Measurements from ENCODE around the gene GNG7.
"Not testable (repeated sequence)": the region's sequence is repeated elsewhere in the genome, so short reads cannot be mapped to it uniquely, and the experiment has no call there.

The GNG7 gene

DNA sequence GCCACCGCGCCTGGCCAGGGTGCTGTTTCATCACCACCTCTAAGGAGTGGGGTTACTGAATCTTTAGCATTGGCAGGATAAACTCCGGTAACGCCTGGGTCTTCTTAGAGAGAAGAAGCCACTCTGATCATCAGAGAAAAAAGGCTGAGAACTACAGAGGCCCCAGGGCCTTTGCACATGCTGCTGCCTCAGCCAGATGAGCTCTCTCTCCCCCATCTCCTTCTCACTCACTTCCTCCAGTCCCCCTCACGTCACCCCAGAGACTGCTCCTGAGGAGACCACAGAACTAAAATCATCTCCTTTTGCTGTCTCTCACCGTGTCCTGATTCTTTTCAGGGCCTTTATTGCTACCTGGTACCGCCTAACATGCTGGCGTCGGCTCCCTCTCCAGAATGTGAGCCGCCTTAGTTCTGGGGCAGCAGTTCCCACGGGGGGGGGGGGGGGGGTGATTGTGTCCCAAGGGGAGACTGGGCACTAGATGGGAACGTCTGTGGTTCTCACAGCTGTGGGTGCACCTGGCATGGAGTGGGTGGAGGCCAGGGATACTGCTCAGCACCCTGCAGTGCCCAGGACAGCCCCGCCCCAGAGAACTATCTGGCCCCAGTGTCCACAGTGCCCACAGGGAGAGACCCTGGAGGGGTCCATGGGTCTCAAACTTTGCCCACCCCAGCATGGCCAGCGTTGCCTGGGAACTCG is 23.8 kb upstream of the GNG7 start:
- no peak for DNase-seq

DNA sequence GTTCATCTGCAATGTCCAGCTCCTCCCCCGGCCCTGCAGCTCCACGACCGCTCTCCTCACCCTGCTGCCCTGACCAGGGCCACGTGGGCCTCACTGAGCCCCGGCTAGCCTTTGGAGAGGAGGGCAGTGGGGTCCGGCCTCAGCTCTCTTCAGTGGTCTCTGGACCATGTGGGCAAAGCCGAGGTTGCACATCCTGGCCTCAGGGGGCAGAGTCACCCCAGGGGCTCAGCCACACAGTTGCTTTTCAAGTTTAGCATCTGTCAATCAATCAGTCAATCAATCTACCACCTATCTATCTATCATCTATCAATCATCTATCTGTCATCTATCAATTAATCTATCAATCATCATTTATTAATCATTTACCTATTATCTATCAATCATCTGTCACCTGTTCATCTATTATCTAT is 21.7 kb upstream of the GNG7 start:
- DNase-seq, result no peak

DNA sequence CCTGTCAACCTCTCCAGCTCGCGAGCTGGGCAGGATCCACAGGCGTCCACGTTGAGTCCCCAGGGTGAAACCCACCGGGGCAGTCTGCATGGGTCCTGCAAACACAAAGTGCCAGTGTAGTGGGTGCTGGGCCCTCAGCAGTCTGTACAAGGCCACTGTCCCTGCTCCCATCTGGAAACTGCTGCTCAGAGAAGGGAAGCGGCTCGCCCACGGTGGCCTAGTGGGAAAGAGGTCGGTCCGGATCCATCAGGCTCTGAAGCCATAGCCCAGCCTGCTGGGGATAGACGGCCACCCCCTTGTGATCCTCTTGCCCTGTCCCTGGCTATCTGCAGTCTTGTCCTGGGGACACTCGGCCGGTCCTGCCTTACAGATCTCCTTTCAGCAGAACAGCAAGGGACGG is 21.3 kb upstream of the GNG7 start:
- no peak for DNase-seq

DNA sequence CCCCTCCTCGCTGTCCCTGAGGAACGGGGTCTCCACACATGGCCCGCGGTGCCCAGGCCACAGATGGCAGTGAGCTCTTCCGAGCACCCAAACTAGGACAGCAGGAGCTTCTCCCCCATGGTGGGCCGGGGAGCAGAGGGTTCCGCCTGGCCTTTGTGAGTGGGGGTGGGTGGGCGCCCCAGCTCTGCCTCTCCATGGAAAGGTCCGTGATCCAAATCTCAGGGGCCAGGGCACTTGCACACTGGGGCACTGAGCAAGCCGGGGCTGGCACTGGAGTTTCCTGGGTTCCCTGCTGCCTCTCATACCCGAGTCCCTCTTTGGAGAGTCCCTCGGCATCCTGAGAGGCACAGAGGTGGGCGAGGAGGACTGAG is 20.8 kb upstream of the GNG7 start:
- no peak for DNase-seq

DNA sequence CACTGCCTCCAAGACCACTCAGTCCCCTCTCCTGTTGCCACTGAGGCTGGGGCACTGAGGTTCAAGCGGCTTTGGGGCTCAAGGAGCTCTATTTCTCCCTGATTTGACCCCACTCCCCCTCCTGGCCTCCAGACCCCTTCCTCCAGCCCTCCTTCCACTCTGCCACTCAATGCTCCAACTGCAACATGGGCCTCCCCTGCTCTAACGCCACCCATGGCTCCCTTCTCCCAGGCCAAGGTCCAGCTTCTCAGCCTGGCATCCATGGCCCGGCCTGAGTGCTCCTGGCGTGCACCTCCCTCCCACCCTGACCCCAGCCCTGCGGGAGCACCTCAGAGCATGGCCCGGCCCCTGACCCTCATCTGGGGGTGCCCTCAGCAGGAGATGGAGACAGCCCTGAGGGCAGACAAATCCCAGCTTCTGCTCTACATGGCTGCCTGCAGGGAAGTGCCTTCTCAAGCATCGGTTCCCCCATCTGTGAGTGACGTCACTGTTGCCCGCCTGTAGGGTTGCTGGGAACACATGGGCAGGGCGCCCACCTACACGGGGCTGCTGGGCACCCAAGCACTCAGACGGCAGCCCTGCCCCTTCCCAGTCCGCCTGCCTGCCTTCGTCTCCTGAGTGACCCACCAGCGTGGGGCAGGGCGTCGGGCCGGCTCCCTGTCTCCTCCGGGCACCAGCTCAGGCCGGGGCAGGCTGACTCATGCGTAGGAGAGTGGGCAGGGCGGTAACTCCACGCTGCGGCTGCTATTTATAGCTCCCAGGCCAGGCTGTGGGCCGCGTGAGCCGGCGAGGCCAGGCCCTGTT is 20.2 kb upstream of the GNG7 start:
- DNase-seq, result no peak

DNA sequence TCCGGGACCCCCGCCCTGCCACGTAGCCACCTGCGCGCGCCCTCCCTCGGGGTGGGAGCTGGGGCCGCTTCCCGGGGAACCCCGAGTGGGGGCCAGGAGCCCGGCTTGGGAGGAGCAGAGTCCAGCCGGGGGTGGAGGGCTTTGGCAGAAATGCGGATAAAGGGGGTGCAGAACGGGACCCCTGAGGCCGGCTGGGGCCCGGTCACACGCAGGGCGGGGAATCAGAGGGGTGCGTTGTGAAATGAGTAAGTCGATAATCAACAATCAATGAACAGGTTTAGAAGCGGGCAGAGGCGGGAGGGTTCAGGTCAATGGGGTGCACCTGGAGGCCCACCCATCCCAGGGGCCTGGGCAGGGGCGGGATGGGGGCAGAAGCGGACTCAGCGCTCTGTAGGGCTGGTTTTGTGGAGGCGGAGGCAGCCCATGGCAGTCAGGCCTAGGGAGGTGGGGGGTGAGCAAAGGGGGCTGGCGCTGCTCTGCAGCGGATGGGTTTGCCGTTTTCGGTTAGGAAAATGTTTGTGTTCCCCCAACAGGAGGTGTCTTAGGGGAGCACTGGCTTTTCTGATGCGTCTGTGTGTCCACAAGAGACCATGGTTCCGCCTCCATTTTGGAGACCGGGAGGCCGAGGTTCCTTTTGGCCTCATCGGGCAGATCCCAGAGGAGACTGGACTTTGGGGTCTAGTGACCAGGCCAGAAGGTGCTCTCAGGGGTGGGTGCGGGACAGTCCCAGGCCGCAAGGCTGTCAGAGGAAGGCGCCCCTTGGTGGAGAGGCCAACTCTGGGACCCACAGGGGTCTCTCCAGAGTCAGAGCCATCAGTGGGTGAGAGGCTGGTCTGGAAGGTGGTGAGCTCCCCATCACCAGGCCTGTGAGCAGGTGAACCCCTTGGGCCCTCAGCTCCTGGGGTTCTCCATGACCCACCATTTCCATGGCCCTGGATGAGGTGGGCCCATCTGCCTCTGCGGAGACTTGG is 19.4 kb upstream of the GNG7 start:
- no peak for DNase-seq

DNA sequence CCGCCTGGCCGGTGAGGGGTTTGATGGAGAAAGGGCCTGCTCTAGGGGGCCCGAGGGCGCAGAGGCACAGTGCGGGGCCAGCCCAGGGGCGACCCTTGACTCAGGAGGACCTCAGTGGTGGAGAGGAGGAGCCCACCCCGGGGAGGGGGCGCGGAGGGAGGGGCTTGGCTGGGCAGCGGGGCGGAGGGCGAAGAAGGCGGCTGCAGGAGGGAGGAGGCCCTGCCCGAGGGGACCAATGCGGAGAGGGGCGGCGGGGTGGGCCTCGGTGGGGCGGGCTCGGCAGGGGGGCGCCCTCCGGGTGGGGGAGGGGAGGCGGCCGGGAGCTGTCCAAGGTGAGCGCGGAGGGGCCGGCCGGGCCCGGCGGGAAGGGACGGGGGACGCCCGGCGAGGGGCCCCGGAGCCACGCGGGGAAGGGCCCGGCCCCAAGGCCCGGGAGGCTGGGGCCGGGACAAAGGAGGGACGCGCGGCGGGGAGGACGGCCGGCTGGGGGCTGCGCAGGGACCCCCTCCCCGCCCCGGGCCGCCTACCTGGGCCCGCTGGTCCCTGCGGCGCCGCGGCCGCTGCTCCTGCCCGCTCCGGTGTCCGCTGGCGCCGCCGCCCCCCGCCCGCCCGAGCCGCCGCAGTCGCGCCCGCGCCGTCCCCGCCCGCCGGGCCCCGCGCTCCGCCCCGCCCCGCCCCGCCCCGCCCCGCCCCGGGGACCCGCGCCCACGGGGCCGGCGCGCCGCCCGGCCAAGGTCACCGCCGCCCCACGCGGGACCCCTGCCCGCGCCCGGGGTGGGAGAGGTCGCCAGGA is 18.5 kb upstream of the GNG7 start, which contains the start of gene DIRAS1:
Gene DIRAS1, minus strand, starts transcription at position 596 of the 793 bp plus-strand sequence. CDS start 3,566 bp downstream, outside the sequence.
- DNase-seq, result no peak

DNA sequence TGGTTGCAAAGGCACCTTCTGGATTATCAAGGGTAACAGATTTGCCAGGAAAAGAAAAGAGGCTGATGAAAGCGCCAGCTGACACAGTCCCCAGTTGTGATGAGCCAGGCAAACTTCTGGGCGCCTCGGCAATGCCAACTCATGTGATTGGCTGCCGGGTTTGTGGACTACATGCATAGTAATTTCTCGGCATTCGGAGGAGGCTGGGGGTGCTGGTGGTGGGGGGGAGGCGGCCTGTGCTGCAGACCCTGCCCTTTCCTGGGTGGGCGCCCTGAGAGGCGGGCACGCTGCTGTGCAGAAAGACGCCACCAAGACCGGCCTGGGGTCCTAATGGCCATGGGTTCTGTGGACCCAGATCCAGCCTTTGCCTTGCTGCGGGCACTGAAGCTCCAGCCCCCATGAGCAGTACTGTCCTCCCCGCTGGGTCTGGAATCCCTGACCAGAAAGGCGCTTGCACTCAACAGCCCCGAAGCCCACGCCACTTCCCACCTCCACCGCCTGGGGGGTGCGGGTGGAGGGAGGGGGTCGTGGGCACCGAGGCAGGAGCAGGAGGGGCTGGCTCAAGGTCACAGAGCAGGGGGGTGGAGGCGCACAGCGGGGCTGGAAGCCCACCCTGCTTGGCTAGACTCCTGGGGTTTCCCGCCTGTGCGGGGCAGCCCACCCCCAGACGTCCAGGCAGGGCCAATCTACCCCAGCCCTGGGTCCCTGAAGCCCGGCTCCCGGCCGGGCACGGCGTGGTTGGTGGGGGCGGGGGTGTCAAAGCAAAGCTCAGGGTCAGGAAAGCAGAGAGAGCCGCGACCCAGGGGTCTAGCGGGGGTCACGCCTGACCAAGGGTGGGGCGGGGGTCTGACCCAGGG is 17.7 kb upstream of the GNG7 start:
- DNase-seq, result no peak

DNA sequence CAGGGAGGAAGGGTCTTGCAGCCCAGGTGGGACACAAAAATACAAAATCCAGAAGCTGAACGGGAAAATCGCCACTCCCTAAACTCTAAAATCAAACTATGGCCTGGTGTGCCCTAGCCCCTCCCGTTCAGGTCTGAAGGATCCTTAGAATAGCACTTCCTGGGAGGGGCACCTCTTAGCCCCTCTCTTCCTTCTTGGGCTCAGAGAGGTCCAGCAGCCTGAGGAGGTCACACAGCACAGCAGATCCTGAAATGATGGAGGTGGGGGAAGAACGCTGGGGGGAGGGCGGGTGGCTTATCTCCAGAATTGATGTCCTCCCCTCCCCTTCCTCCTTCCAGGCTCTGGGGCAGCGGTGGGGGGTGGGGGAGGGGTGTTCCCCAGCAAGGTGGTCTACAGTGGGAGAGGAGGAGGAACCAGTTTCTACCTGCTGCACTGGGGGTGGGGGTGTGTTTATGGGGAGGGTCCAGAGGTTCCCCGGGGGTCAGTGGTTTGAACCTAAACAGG is 16.8 kb upstream of the GNG7 start:
- no peak for DNase-seq

DNA sequence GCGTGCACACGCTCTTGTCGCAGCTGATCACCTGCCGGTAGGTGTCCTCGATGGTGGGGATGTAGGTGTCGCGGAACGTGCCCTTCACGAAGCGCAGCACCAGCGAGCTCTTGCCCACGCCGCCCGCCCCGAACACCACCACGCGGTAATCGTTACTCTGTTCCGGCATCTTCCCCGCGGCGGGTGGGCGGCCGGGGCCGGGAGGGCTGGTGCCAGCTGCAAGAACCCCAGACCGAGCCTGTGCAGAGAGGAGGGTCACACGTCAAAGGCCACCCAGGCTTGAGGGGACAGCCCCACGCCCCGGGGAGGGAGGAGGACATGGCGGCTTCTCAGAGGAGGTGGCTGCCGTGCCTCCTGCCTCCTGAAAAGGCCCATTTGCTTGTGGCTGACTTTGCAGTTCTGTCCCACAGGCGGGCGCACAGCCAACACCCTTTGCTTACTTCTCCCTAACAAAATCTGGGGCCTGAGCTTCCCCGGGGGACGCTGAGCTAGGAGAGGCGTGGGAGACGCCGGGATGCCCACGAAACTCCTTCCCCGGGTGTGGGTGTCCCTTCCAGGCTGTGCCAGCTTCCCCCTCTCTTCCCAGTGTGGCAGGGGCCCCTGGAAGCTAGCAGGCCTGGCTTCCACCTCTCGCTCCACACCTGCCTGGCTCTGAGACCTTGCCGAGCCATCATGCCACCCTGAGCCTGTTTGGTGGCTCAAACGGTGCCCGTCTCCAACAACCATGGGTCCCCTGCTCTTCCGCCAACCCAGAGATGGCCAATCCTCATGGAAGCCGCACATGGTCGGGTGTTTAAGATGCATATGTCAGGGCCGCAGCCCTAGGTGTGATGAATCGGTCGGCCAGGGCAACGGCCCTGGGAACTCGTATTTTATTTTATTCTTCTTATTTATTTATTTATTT is 15.4 kb upstream of the GNG7 start:
- DNase-seq, result no peak

DNA sequence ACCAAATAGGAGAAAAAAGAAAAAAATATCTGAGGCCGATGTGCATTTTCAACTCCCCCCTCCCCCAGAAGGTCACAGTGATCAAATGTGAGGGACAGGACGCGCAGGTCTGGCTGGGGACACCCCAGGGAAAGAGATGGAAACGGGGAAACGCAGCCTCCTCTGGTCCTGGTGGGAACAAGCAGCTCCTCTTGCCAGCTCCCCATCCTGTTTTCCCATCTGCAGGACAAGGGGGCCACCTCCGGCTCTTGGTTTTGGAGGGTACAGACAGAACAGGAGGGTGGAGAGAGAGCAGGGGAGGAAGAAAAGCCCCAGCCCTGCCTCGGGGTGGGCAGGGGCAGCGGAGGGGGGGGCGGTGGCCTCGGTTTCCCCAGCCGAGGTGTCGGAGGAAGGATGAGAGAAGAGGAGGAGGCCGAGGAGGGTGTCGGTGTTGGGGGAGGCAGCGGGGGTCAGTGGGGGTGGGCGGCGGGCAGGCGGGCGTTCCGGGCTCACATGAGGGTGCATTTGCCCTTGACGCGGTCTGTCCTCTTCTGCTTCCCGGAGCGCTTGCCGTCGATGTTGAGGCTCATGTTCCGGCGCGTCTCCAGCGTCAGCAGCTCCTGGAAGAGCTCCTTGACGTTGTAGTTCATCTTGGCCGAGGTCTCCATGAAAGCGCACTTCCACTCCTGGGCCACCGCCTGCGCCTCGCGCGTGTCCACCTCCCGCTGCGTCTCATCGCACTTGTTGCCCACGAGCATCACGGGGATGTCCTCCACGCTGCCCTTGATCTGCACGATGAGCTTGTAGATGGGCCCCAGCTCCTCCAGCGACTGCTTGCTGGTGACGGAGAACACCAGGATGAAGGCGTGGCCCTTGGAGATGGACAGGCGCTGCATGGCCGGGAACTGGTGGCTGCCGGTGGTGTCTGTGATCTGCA is 14.5 kb upstream of the GNG7 start:
- DNase-seq, result no peak

DNA sequence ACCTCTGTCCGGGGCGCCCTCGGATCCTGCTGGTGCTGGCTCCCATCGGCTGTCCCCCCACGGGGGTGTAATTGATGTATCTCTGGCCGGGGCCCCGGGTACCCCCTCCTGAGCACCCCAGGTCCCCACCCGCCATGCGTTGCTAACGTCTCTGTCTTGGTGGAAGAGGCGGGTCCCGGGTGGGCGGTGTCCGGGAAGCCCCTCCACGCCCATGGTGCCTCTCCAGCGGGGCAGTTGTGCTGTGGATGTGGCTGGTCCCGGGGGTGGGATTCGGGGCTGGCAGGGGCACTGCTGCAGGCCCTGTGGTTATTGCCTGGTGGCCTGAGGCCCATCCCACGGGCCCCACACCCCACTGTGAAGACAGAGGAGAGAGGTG is 13.8 kb upstream of the GNG7 start:
- DNase-seq, result no peak

DNA sequence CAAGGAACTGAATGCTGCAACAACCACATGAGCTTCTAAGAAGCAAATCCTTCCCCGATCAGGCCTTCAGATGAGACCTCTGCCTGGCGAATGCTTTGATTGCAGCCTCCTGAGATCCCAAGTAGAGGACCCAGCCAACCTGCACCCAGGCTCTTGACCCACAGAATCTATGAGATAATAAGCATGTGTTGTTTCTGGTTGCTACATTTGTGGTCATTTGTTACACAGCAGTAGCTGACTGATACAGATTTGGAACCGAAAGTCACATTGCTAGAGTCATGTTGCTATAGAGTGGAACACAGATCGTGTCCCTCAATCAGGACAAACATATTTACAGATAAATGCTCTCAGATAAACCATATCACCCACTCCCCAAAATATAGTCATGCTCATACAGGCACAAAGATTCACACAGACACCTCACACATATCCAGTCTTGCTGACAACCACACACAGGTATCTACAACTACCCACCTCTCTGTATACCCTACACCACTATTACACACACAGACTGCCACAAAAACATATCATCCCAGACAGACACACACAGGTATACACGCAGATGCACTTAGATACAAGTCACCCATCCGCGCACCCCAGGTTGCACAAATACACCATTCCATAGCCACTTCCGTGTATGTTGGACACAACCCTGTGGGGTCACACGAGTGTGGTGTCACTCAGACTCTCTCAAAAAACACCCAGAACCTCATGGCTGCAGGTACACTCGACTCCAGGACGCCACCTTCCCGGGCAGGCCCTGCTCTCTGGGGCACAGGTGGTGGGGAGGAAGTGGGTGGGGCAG is 13.2 kb upstream of the GNG7 start:
- no peak for DNase-seq

DNA sequence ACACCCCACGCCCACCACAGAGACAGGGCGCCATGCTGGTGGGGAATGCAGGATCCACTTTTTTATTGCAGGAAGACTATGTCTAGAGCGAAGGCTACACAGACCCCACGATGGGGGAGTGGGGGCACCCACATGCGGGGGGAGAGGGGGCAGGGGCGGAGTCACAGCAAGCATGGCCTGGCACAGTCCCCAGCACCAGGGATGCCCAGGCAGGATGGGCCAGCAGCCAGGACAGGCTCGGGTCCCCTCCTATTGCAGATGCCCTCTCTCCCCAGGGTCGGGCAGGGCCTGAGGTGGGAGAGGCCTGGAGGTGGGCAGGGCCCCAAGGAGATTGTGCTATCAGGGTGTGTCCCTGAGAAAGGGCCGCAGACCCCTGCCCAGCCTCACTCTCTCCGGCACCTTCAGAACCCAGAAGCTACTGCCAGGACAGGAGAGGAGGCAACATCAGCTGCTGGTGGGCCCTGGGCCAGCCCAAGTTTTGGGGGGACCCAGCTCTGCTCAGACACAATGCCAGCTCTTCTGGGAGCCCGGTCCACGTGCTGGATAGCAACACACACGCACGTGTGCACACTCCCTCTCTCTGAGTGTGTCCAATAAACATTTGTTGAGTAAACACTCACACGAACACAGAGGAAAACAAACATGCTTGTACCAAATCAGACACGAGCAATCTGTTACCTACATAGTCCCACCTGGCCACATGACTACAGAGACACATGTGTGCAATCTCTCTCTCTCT is 12.2 kb upstream of the GNG7 start:
- no peak for DNase-seq

DNA sequence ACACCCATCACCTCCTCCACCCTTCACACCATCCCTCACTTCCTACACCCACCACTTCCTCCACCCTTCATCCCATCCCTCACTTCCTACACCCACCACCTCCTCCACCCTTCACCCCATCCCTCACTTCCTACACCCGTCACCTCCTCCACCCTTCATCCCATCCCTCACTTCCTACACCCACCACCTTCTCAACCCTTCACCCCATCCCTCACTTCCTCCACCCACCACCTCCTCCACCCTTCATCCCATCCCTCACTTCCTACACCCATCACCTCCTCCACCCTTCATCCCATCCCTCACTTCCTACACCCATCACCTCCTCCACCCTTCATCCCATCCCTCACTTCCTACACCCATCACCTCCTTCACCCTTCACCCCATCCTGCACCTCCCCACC is 11.6 kb upstream of the GNG7 start:
- DNase-seq, result not testable (repeated sequence)

DNA sequence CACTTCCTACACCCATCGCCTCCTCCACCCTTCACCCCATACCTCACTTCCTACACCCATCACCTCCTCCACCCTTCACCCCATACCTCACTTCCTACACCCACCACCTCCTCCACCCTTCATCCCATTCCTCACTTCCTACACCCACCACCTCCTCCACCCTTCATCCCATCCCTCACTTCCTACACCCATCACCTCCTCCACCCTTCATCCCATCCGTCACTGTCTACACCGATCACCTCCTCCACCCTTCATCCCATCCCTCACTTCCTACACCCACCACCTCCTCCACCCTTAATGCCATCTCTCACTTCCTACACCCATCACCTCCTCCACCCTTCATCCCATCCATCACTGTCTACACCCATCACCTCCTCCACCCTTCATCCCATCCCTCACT is 10.7 kb upstream of the GNG7 start:
- DNase-seq, result not testable (repeated sequence)

DNA sequence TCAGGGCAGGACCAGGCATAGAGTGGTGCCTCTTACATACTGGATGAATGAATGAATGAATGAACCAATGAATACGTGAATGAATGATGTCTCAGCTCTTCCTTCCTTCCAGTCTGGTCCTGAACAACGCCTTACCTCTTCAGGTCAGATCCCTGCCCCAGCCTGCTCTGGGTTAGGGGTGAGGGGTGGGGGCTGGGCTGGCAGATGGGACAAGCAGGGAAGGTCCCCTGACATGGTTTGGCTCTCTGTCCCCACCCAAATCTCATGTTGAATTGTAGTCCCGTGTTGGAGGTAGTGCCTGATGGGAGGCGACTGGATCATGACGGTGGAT is 9.3 kb upstream of the GNG7 start:
- no peak for DNase-seq

All from activated CD4-positive, alpha-beta T cell treated with anti-CD3 and anti-CD28 coated beads, Interleukin-2, amount 50 U/mL, for 16 hours (primary cell).